Globus pallidus (tissue), 1 donor: Measurements from ENCODE around the gene OR5AU1.

Source experiments
- DNase-seq: peaks from one replicate; pipeline ENCODE4 v3.0.0-alpha.2; 2015; ENCODE audit warnings: low spot score

OR5AU1 gene

GRCh38 chr14:21107283-21107800 lies 48.5 kb downstream of the OR5AU1 start:
- no peak for DNase-seq

GRCh38 chr14:21106498-21107282 lies 49.2 kb downstream of the OR5AU1 start:
- DNase-seq, result peak; percentile 79

GRCh38 chr14:21106176-21106497 lies 49.7 kb downstream of the OR5AU1 start:
- no peak for DNase-seq

GRCh38 chr14:21105095-21105494 lies 50.8 kb downstream of the OR5AU1 start:
- DNase-seq, result no peak
